GM10248 (cell line): ENCODE results near the gene HELZ.

Experiments
- CTCF ChIA-PET: fragments of 300-600 bp; sonication (Branson Sonifier 250); formaldehyde crosslinking; extraction: SDS; loops from one replicate; lab custom pipeline; 2021; ENCODE audit warnings: antibody characterized with exemption; lab: Yijun Ruan, JAX
- POLR2A ChIA-PET: fragments of 350-650 bp; sonication (Branson Sonifier 250); formaldehyde crosslinking; extraction: SDS; loops from one replicate; lab custom pipeline; 2020; ENCODE audit warnings: antibody characterized with exemption; lab: Yijun Ruan, JAX
- DNase-seq: peaks from one replicate; pipeline ENCODE4 v3.0.0; 2012; ENCODE audit errors: extremely low spot score
- CTCF ChIP-seq: IDR thresholded peaks from 2 replicates; pipeline ENCODE4 v1.5.1; 2012; ENCODE audit warnings: mild to moderate bottlenecking, low read depth; ENCODE audit errors: extremely low read depth, missing control alignments, control extremely low read depth

HELZ gene

GRCh38 chr17:67071595-67071994 lies 173.4 kb downstream of the HELZ start:
- no peak for TF ChIP-seq CTCF
- ChIA-PET CTCF (no interaction called here), POLR2A (no interaction called here)
- DNase-seq = no peak

- POLR2A ChIA-PET = no interaction called here
- no peak for TF ChIP-seq CTCF
- CTCF ChIA-PET = interaction anchor here (1.2 to 4.6 kb wide), 2 partner anchors 12 to 27 kb away, joined by 4 to 17 read pairs; no protein-coding TSS in a partner anchor
- DNase-seq = no peak
Observed at GRCh38 chr17:67069603-67070136, 175.3 kb downstream of the HELZ start.

GRCh38 chr17:67068999-67069398 lies 176.0 kb downstream of the HELZ start:
- DNase-seq = no peak
- TF ChIP-seq CTCF = no peak
- ChIA-PET POLR2A (no interaction called here), CTCF (interaction anchor here (0.9 to 4.6 kb wide), 3 partner anchors 8 to 26 kb away, joined by 4 to 17 read pairs (median 4); no protein-coding TSS in a partner anchor)

- CTCF ChIA-PET = interaction anchor here (0.6 to 4.6 kb wide), 4 partner anchors 10 to 308 kb away, joined by 3 to 17 read pairs (median 4); no protein-coding TSS in a partner anchor
- POLR2A ChIA-PET = no interaction called here
- DNase-seq = no peak
- no peak for TF ChIP-seq CTCF
Observed at GRCh38 chr17:67067571-67068482, 177.2 kb downstream of the HELZ start.

- DNase-seq = no peak
- POLR2A ChIA-PET = no interaction called here
- CTCF ChIA-PET = interaction anchor here (1.6 to 4.6 kb wide), 2 partner anchors 12 to 15 kb away, joined by 6 to 17 read pairs; no protein-coding TSS in a partner anchor
- no peak for TF ChIP-seq CTCF
Observed at GRCh38 chr17:67066717-67067116, 178.3 kb downstream of the HELZ start.

- TF ChIP-seq CTCF = no peak
- DNase-seq = no peak
- CTCF ChIA-PET = no interaction called here
- POLR2A ChIA-PET = no interaction called here
Observed at GRCh38 chr17:67063141-67063540, 181.9 kb downstream of the HELZ start.
